Thyroid gland (tissue), 4 donors: ENCODE measurements around the gene LIG3. TPM values are rescaled to one million over a fixed set of nuclear protein-coding genes. Genes with fewer than 3 reads are reported as not detected.
"Not testable (repeated sequence)": the region's sequence is repeated elsewhere in the genome, so short reads cannot be mapped to it uniquely, and the experiment has no call there.

ENCODE experiments used
- DNase-seq, 2 donors: peaks; one replicate each; pipeline ENCODE4 v3.0.0-alpha.2; 2019
- H3K27ac ChIP-seq, 3 donors: fragments of 200-600 bp; sonication (generic); 1 replicate in 2 of 3; 2 replicates in 1 of 3; pipeline ENCODE4 v1.5.1; 2016 to 2019; ENCODE audit warnings: mild to moderate bottlenecking in 1 of 3, moderate library complexity in 1 of 3
- H3K27me3 ChIP-seq: fragments of 200-600 bp; sonication (generic); one replicate; pipeline ENCODE4 v1.5.1; 2019
- H3K36me3 ChIP-seq, 2 donors: fragments of 200-600 bp; sonication (generic); one replicate each; pipeline ENCODE4 v1.5.1; 2016 to 2019
- H3K4me1 ChIP-seq, 2 donors: fragments of 200-600 bp; sonication (generic); one replicate each; pipeline ENCODE4 v1.5.1; 2017 to 2019
- H3K4me3 ChIP-seq, 3 donors: fragments of 200-600 bp; sonication (generic); replicated peaks in 1 of 3; 1 replicate in 2 of 3; 2 replicates in 1 of 3; pipeline ENCODE4 v1.5.1; 2016; ENCODE audit warnings: mild to moderate bottlenecking in 1 of 3
- H3K9me3 ChIP-seq: fragments of 200-600 bp; sonication (generic); one replicate; pipeline ENCODE4 v1.5.1; 2017
- CTCF ChIP-seq, 6 experiments: fragments of 200-600 bp in 3 of 6; fragments of 450-650 bp in 3 of 6; sonication (generic) in 3 of 6; IDR thresholded peaks; one replicate each; pipeline ENCODE4 v1.5.1; 2016 to 2019; ENCODE audit warnings: antibody characterized with exemption in 6 of 6, mild to moderate bottlenecking in 2 of 6, inconsistent platforms in 1 of 6, moderate library complexity in 1 of 6
- POLR2A ChIP-seq, 2 donors: fragments of 450-650 bp; IDR thresholded peaks; one replicate each; pipeline ENCODE4 v1.6.1; 2017; ENCODE audit warnings: antibody characterized with exemption in 2 of 2, mild to moderate bottlenecking in 2 of 2, moderate library complexity in 1 of 2
- WGBS, 2 donors: methylation state at CpG; one replicate each; pipeline ENCODE4 v1.1.5; 2017; 5-methylcytosine and 5-hydroxymethylcytosine counted together
- intact Hi-C: fragments of 100-400 bp; cut with DNase I; formaldehyde crosslinking; loops from one replicate; pipeline ENCODE4 v1.15.1; 2023
- total RNA-seq, 4 donors: library from RNA; depleted of rRNA; stranded (reverse); fragments of >200 nt; gene quantifications; one replicate each; pipeline ENCODE4 v1.2.3, GENCODE V29; 2016

Gene LIG3
- 100 to 1,000 TPM in 1 of 4 donors, 10 to 100 TPM in 3; 34.5 to 103 (median 46.7) TPM for total RNA-seq

GRCh38 chr17:34980353-34980680, at the start of gene LIG3:
LIG3 (plus strand) TSS chr17:34980512; CDS start chr17:34983006, 2,494 bp downstream.
- Histone ChIP-seq H3K27ac (peak within 1 kb of the TSS; percentile 98 to 99 (median 99)), H3K4me1 (peaks cover 13 to 16% of the 10 kb centered on the region in 2 donors), H3K4me3 (peak within 1 kb of the TSS; percentile 67 to 87 (median 86)), H3K36me3 (no peaks in the 10 kb centered on the region), H3K9me3 (no peaks in the 10 kb centered on the region), H3K27me3 (no peaks in the 10 kb centered on the region)
- TF ChIP-seq CTCF (IDR thresholded peaks at IDR 0.05), result no peak
- TF ChIP-seq POLR2A (IDR thresholded peaks at IDR 0.05), result peak in 1 of 2 donors; percentile 84
- peak; percentile 95 to 96 for DNase-seq
- 0% methylated on average over 17 of the region's 39 CpGs; no CpG with 5 or more reads in 1 of the 2 donors for WGBS, 2 donors
- intact Hi-C loops, result loop anchor here (10.0 kb wide), 1 partner anchor 264 kb away; the partner anchor contains the start of gene SLFN5

- H3K27ac ChIP-seq, H3K4me1 ChIP-seq, H3K36me3 ChIP-seq, DNase-seq, H3K4me3 ChIP-seq, H3K27me3 ChIP-seq, intact Hi-C loops, H3K9me3 ChIP-seq: not testable (repeated sequence)
- WGBS, 2 donors, result 92 to 94% methylated on average over 4 of the region's 4 CpGs
Measured at GRCh38 chr17:34950780-34951179, 29.5 kb upstream of the LIG3 start.

- no peak for DNase-seq
- no peak overlapping the region for H3K4me3 ChIP-seq
- peaks cover 11 to 17% of the 10 kb centered on the region in 2 donors for H3K4me1 ChIP-seq
- intact Hi-C loops, result no loop called here
- H3K9me3 ChIP-seq, result no peaks in the 10 kb centered on the region
- no peaks in the 10 kb centered on the region for H3K36me3 ChIP-seq
- H3K27me3 ChIP-seq, result no peaks in the 10 kb centered on the region
- TF ChIP-seq CTCF (IDR thresholded peaks at IDR 0.05) (no peak), POLR2A (IDR thresholded peaks at IDR 0.05) (no peak)
- WGBS, 2 donors, result 84 to 90% methylated on average over 1 of the region's 1 CpG
- H3K27ac ChIP-seq, result no peak overlapping the region
Measured at GRCh38 chr17:34958438-34958837, 21.9 kb upstream of the LIG3 start.

GRCh38 chr17:34961093-34961911, 19.0 kb upstream of the LIG3 start, which contains the start of the genes CCT6B and ZNF830:
CCT6B (minus strand) TSS chr17:34961460; CDS start chr17:34961393, 67 bp downstream.
ZNF830 (plus strand) TSS chr17:34961540; CDS start chr17:34961567, 27 bp downstream.
- H3K27me3 ChIP-seq, result no peaks in the 10 kb centered on the region
- peaks cover 6 to 12% of the 10 kb centered on the region in 2 donors for H3K36me3 ChIP-seq
- H3K4me1 ChIP-seq, result peaks cover 11 to 17% of the 10 kb centered on the region in 2 donors
- TF ChIP-seq POLR2A (IDR thresholded peaks at IDR 0.05), result peak in 1 of 2 donors; percentile 86
- peak in 1 of 6 experiments; percentile 13 for TF ChIP-seq CTCF (IDR thresholded peaks at IDR 0.05)
- 0 to 1% methylated on average over 50 to 53 of the region's 65 CpGs for WGBS, 2 donors
- peak within 1 kb of the TSS; percentile 78 to 94 (median 92) for H3K27ac ChIP-seq
- intact Hi-C loops, result no loop called here
- no peaks in the 10 kb centered on the region for H3K9me3 ChIP-seq
- peak; percentile 92 to 94 for DNase-seq
- peak within 1 kb of the TSS; percentile 67 to 91 (median 91) for H3K4me3 ChIP-seq

- no peak overlapping the region for H3K4me3 ChIP-seq
- no peak for DNase-seq
- WGBS, 2 donors, result 39 to 58% methylated on average over 2 of the region's 2 CpGs
- no peaks in the 10 kb centered on the region for H3K36me3 ChIP-seq
- no peaks in the 10 kb centered on the region for H3K9me3 ChIP-seq
- no peaks in the 10 kb centered on the region for H3K27me3 ChIP-seq
- H3K4me1 ChIP-seq, result no peaks in the 10 kb centered on the region
- TF ChIP-seq CTCF (IDR thresholded peaks at IDR 0.05) (no peak), POLR2A (IDR thresholded peaks at IDR 0.05) (no peak)
- H3K27ac ChIP-seq, result no peak overlapping the region
- intact Hi-C loops, result no loop called here
Measured at GRCh38 chr17:34974179-34974578, 6.1 kb upstream of the LIG3 start.
